Body of pancreas (tissue), 4 donors: Measurements from ENCODE around the gene PLEKHO1.

Experiments
- CTCF ChIP-seq, 7 experiments: fragments of 450-650 bp in 4 of 7; fragments of 200-600 bp in 3 of 7; sonication (generic) in 3 of 7; IDR thresholded peaks; one replicate each; pipeline ENCODE4 v1.5.1; 2016 to 2019; ENCODE audit warnings: antibody characterized with exemption in 7 of 7
- POLR2A ChIP-seq, 3 donors: fragments of 450-650 bp; IDR thresholded peaks; one replicate each; pipeline ENCODE4 v1.6.1; 2016; ENCODE audit warnings: antibody characterized with exemption in 3 of 3, mild to moderate bottlenecking in 2 of 3

DNA sequence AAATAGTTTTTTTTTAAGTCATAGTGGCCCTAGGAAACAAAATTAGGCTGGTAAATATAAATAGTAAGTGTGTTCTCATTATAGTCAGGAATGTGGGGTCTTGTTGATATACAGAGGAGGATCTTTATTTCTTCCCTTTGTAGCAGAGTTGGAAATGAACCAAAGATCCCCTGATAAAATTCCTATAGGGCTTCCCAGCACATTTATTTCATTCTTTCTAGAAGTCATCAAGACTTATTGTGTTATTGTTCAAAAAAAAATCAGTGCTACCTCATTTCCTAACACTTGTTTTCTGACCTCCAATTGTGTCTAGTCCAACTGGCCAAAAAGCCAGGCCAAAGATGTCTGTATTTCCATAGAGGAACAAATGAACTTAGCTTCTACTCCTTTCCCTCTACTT lies 7.6 kb upstream of the PLEKHO1 start:
- TF ChIP-seq POLR2A (IDR thresholded peaks at IDR 0.05) (no peak), CTCF (IDR thresholded peaks at IDR 0.05) (no peak)
